HEK293 (cell line): ENCODE results near the gene DCAF7.

Experiments
- CTCF ChIA-PET: fragments of 350-600 bp; formaldehyde crosslinking; extraction: SDS; loops from one replicate; lab custom pipeline; 2021; ENCODE audit warnings: antibody characterized with exemption; lab: Yijun Ruan, JAX
- POLR2A ChIA-PET: fragments of 300-600 bp; formaldehyde crosslinking; extraction: SDS; loops from one replicate; lab custom pipeline; 2020; ENCODE audit warnings: antibody characterized with exemption, inconsistent platforms; lab: Yijun Ruan, JAX
- H3K27ac ChIP-seq: fragments of 200-500 bp; sonication (Bioruptor generic); 2 replicates; pipeline ENCODE4 v1.5.1; 2014; ENCODE audit warnings: low read depth, low read length, control low read depth, inconsistent platforms; ENCODE audit errors: extremely low read depth
- H3K36me3 ChIP-seq, 2 experiments: fragments of 200-500 bp in 1 of 2; sonication (Bioruptor generic) in 1 of 2; 1 replicate in 1 of 2; 2 replicates in 1 of 2; pipeline ENCODE4 v1.5.1; 2014 to 2017; ENCODE audit warnings: inconsistent platforms in 2 of 2, low read length in 2 of 2; ENCODE audit not compliant: control insufficient read depth in 2 of 2, insufficient read depth in 1 of 2
- H3K4me1 ChIP-seq: fragments of 200-500 bp; sonication (Bioruptor generic); 2 replicates; pipeline ENCODE4 v1.5.1; 2014; ENCODE audit warnings: mild to moderate bottlenecking, low read length, inconsistent platforms; ENCODE audit not compliant: control insufficient read depth, insufficient read depth
- H3K4me3 ChIP-seq: 2 replicates; pipeline ENCODE4 v1.5.1; 2011; ENCODE audit warnings: low read depth, mild to moderate bottlenecking, control low read depth, low read length, moderate library complexity
- H3K9me3 ChIP-seq: fragments of 200-500 bp; sonication (Bioruptor generic); 2 replicates; pipeline ENCODE4 v1.5.1; 2014; ENCODE audit warnings: low read depth, low read length, inconsistent platforms; ENCODE audit not compliant: control insufficient read depth, insufficient read depth
- GFI1B ChIP-seq: fragments of 450-650 bp; formaldehyde crosslinking; IDR thresholded peaks from 2 replicates; pipeline ENCODE4 v1.5.1; 2016; ENCODE audit warnings: missing biosample characterization, missing genetic modification characterization
- KLF1 ChIP-seq: fragments of 450-650 bp; formaldehyde crosslinking; IDR thresholded peaks from 2 replicates; pipeline ENCODE4 v1.5.1; 2016; ENCODE audit warnings: missing biosample characterization, missing genetic modification characterization
- KLF16 ChIP-seq: fragments of 450-650 bp; formaldehyde crosslinking; IDR thresholded peaks from 2 replicates; pipeline ENCODE4 v1.5.1; 2017; ENCODE audit warnings: missing biosample characterization, missing genetic modification characterization
- ZBTB10 ChIP-seq: fragments of 450-650 bp; formaldehyde crosslinking; IDR thresholded peaks from 2 replicates; pipeline ENCODE4 v1.5.1; 2016; ENCODE audit warnings: missing biosample characterization, missing genetic modification characterization
- ZBTB26 ChIP-seq: fragments of 450-650 bp; formaldehyde crosslinking; optimal IDR thresholded peaks from 2 replicates; pipeline ENCODE3; 2016; ENCODE audit warnings: missing biosample characterization, mild to moderate bottlenecking, missing genetic modification characterization
- ZBTB7A ChIP-seq: fragments of 450-650 bp; formaldehyde crosslinking; IDR thresholded peaks from 2 replicates; pipeline ENCODE4 v1.5.1; 2016; ENCODE audit warnings: low read depth, missing biosample characterization, missing genetic modification characterization
- ZNF121 ChIP-seq: fragments of 450-650 bp; formaldehyde crosslinking; IDR thresholded peaks from 2 replicates; pipeline ENCODE4 v1.5.1; 2016; ENCODE audit warnings: missing biosample characterization, missing genetic modification characterization
- ZNF140 ChIP-seq: fragments of 450-650 bp; formaldehyde crosslinking; IDR thresholded peaks from 2 replicates; pipeline ENCODE4 v1.5.1; 2016; ENCODE audit warnings: missing biosample characterization, missing genetic modification characterization
- ZNF23 ChIP-seq: fragments of 450-650 bp; formaldehyde crosslinking; IDR thresholded peaks from 2 replicates; pipeline ENCODE4 v1.5.1; 2016; ENCODE audit warnings: missing biosample characterization, missing genetic modification characterization, borderline replicate concordance
- ZNF350 ChIP-seq: fragments of 450-650 bp; formaldehyde crosslinking; IDR thresholded peaks from 2 replicates; pipeline ENCODE4 v1.5.0; 2017; ENCODE audit warnings: missing biosample characterization, mild to moderate bottlenecking, missing genetic modification characterization
- ZNF366 ChIP-seq: fragments of 450-650 bp; formaldehyde crosslinking; conservative IDR thresholded peaks from 2 replicates; pipeline ENCODE4 v1.5.1; 2016; ENCODE audit warnings: missing biosample characterization, missing genetic modification characterization
- ZNF398 ChIP-seq: fragments of 450-650 bp; formaldehyde crosslinking; IDR thresholded peaks from 2 replicates; pipeline ENCODE4 v1.5.1; 2017; ENCODE audit warnings: missing biosample characterization, missing genetic modification characterization
- ZNF416 ChIP-seq: fragments of 450-650 bp; formaldehyde crosslinking; IDR thresholded peaks from 2 replicates; pipeline ENCODE4 v1.5.1; 2016; ENCODE audit warnings: missing biosample characterization, missing genetic modification characterization
- ZNF423 ChIP-seq: fragments of 450-650 bp; formaldehyde crosslinking; IDR thresholded peaks from 2 replicates; pipeline ENCODE4 v1.5.1; 2016; ENCODE audit warnings: missing biosample characterization, missing genetic modification characterization
- ZNF449 ChIP-seq: fragments of 450-650 bp; formaldehyde crosslinking; IDR thresholded peaks from 2 replicates; pipeline ENCODE4 v1.5.1; 2017; ENCODE audit warnings: missing biosample characterization, mild to moderate bottlenecking, missing genetic modification characterization, moderate library complexity
- ZNF701 ChIP-seq: fragments of 450-650 bp; formaldehyde crosslinking; IDR thresholded peaks from 2 replicates; pipeline ENCODE4 v1.5.1; 2016; ENCODE audit warnings: missing biosample characterization, missing genetic modification characterization
- ZNF707 ChIP-seq: fragments of 450-650 bp; formaldehyde crosslinking; IDR thresholded peaks from 2 replicates; pipeline ENCODE4 v1.5.1; 2016; ENCODE audit warnings: missing biosample characterization, missing genetic modification characterization
- ZNF776 ChIP-seq: fragments of 450-650 bp; formaldehyde crosslinking; IDR thresholded peaks from 2 replicates; pipeline ENCODE4 v1.5.0; 2017; ENCODE audit warnings: missing biosample characterization, missing genetic modification characterization, borderline replicate concordance
- TF ChIP-seq, protein P1 (sequence below): fragments of 450-650 bp; formaldehyde crosslinking; IDR thresholded peaks from 2 replicates; pipeline ENCODE4 v1.5.1; 2016; ENCODE audit warnings: missing biosample characterization, missing genetic modification characterization

DCAF7 gene

DNA sequence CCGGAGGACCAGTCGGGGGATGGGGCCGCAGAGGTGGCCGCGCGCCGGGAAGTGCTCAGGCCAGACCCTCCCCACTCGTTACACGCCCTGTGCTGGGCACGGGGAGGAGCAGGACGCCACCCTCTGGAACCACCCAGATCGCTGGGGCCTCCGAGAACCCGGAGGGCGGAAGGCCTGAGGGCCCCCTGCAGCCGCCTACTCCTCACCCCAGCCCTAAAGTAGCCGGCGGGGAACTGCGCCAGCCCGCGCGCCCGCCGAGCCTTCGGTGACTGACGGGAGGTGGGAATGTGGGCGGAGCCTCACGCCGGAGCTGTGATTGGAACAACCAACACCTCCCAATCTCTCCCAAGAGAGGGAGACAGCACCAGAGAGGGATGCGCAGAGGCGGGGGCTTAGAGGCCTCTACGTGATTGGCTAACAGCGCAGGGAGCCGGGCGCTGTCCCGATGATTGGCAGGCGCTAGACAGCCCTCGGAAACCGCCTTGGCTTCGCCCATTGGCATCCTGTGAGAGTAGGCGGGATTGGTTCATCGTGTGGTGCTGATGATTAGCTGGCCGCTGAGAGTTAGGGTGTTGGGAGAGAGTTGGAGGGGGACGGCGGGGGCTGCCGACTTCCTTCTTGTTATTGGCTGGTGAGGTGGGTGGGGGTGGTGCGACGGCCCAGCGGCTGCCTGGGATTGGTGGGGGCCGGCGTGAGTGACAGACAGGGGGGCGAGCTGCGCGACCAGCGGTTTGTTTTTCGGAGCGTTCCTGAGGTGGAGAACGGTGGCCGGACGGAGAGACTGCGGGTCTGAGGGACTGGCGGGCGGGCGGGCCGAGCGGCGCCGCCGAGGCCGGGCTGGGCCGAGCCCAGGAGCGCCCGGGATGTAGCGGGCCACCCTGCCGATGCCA, 71.7 kb downstream of the DCAF7 start, which contains the start of gene MAP3K3 (continued):
- TF ChIP-seq ZBTB10 (peak; percentile 81), ZBTB7A (tag by site-specific recombination) (peak; percentile 73), ZNF416 (tag by site-specific recombination) (no peak), ZNF121 (tag by site-specific recombination) (no peak), ZNF707 (tag by site-specific recombination) (no peak), ZBTB26 (tag by site-specific recombination) (peak; percentile 93), ZNF398 (tag by site-specific recombination) (peak; percentile 61), ZNF423 (tag by site-specific recombination) (peak; percentile 69), ZNF776 (tag by site-specific recombination) (no peak), KLF1 (tag by site-specific recombination) (peak; percentile 97), ZNF140 (tag by site-specific recombination) (no peak), ZNF366 (tag by site-specific recombination) (peak; percentile 73), ZNF350 (no peak), ZNF701 (tag by site-specific recombination) (0 out of 2 replicates have a peak, but pooled peaks have one; percentile 24), KLF16 (peak; percentile 96), GFI1B (tag by site-specific recombination) (peak; percentile 20; the same call in 1 of the 2 replicates)

- H3K4me3 ChIP-seq: peak overlapping the region; percentile 93
- no peaks in the 10 kb centered on the region; a peak in 1 of 3 replicates for H3K36me3 ChIP-seq
- no peaks in the 10 kb centered on the region for H3K9me3 ChIP-seq
- CTCF ChIA-PET: interaction anchor here (0.6 to 3.4 kb wide), 4 partner anchors 11 to 197 kb away, joined by 3 to 28 read pairs (median 5); no protein-coding TSS in a partner anchor
- peaks cover 13% of the 10 kb centered on the region for H3K4me1 ChIP-seq
- POLR2A ChIA-PET: interaction anchor here (0.7 to 2.5 kb wide), 37 partner anchors 7 to 882 kb away, joined by 3 to 32 read pairs (median 5); partner anchors contain the start of genes ACE, CCDC47, DDX42 and LIMD2
- H3K27ac ChIP-seq: peak overlapping the region; percentile 89
- TF ChIP-seq, protein P1, sequence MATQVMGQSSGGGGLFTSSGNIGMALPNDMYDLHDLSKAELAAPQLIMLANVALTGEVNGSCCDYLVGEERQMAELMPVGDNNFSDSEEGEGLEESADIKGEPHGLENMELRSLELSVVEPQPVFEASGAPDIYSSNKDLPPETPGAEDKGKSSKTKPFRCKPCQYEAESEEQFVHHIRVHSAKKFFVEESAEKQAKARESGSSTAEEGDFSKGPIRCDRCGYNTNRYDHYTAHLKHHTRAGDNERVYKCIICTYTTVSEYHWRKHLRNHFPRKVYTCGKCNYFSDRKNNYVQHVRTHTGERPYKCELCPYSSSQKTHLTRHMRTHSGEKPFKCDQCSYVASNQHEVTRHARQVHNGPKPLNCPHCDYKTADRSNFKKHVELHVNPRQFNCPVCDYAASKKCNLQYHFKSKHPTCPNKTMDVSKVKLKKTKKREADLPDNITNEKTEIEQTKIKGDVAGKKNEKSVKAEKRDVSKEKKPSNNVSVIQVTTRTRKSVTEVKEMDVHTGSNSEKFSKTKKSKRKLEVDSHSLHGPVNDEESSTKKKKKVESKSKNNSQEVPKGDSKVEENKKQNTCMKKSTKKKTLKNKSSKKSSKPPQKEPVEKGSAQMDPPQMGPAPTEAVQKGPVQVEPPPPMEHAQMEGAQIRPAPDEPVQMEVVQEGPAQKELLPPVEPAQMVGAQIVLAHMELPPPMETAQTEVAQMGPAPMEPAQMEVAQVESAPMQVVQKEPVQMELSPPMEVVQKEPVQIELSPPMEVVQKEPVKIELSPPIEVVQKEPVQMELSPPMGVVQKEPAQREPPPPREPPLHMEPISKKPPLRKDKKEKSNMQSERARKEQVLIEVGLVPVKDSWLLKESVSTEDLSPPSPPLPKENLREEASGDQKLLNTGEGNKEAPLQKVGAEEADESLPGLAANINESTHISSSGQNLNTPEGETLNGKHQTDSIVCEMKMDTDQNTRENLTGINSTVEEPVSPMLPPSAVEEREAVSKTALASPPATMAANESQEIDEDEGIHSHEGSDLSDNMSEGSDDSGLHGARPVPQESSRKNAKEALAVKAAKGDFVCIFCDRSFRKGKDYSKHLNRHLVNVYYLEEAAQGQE (tag by site-specific recombination): peak; percentile 63
- TF ChIP-seq ZNF23 (no peak), ZNF449 (tag by site-specific recombination) (no peak)
These were observed 72.5 kb downstream of the DCAF7 start for GRCh38 chr17:63622574-63623390.
